ENCODE data around the gene POGLUT2.

POGLUT2 gene

GRCh38 chr13:102839462-102839861, 40.7 kb upstream of the POGLUT2 start:
- CTCF ChIA-PET, result no interaction called here
- TF ChIP-seq HDGF (IDR thresholded peaks at IDR 0.05; ENCODE audit: borderline replicate concordance) (no peak), NFRKB (IDR thresholded peaks at IDR 0.05) (no peak), CTBP1 (IDR thresholded peaks at IDR 0.05; ENCODE audit: borderline replicate concordance) (no peak), L3MBTL2 (conservative IDR thresholded peaks at IDR 0.05) (no peak)
- POLR2A ChIA-PET, result no interaction called here
- no peak for DNase-seq (ENCODE audit: extremely low spot score)

DNA sequence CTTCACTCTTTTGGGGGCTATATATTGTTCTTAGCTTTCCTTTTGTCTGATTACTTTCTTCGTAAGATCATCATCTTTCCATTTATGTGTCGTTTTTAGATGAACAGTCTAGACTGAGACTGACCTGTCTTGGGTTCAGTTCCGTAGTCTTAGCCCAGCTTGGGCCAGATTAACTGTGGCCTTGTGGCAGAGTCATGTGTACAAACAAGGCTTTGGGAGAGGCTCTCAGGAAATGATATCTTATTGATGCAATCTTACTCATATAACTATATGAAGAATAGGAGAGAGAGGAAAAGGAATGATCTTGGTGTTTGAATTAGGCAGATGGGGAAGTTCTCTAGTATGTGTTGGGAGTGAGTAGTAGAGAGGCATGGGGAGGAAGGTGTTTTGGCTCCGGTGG, 40.2 kb upstream of the POGLUT2 start:
- no peak for TF ChIP-seq SUZ12 (IDR thresholded peaks at IDR 0.05)
- no peak for TF ChIP-seq FOXK2 (IDR thresholded peaks at IDR 0.05)
- no peak for TF ChIP-seq BHLHE40 (IDR thresholded peaks at IDR 0.05; ENCODE audit: borderline replicate concordance)
- no peak for TF ChIP-seq FOXM1 (IDR thresholded peaks at IDR 0.05; ENCODE audit: borderline replicate concordance)
- no peak for TF ChIP-seq LEF1 (IDR thresholded peaks at IDR 0.05; ENCODE audit: borderline replicate concordance)
- TF ChIP-seq ARNT (IDR thresholded peaks at IDR 0.05), result no peak
- no peak for TF ChIP-seq NFRKB (IDR thresholded peaks at IDR 0.05)
- TF ChIP-seq HDGF (IDR thresholded peaks at IDR 0.05; ENCODE audit: borderline replicate concordance), result no peak
- TF ChIP-seq ELF4 (IDR thresholded peaks at IDR 0.05), result no peak
- TF ChIP-seq FOXA1 (IDR thresholded peaks at IDR 0.05), result no peak
- TF ChIP-seq L3MBTL2 (conservative IDR thresholded peaks at IDR 0.05), result no peak
- no peak for TF ChIP-seq ZNF384 (IDR thresholded peaks at IDR 0.05)
- TF ChIP-seq CTBP1 (IDR thresholded peaks at IDR 0.05; ENCODE audit: borderline replicate concordance), result no peak
- TF ChIP-seq SP1 (IDR thresholded peaks at IDR 0.05), result no peak
- TF ChIP-seq, protein P1, sequence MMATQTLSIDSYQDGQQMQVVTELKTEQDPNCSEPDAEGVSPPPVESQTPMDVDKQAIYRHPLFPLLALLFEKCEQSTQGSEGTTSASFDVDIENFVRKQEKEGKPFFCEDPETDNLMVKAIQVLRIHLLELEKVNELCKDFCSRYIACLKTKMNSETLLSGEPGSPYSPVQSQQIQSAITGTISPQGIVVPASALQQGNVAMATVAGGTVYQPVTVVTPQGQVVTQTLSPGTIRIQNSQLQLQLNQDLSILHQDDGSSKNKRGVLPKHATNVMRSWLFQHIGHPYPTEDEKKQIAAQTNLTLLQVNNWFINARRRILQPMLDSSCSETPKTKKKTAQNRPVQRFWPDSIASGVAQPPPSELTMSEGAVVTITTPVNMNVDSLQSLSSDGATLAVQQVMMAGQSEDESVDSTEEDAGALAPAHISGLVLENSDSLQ (IDR thresholded peaks at IDR 0.05), result no peak
- no peak for TF ChIP-seq TARDBP (IDR thresholded peaks at IDR 0.05)
- no peak for DNase-seq (ENCODE audit: extremely low spot score)
- ChIA-PET POLR2A (no interaction called here), CTCF (no interaction called here)

GRCh38 chr13:102838273-102838672, 39.5 kb upstream of the POGLUT2 start:
- no peak for DNase-seq (ENCODE audit: extremely low spot score)
- ChIA-PET POLR2A (no interaction called here), CTCF (no interaction called here)
- TF ChIP-seq, protein P1 (IDR thresholded peaks at IDR 0.05), result no peak
- TF ChIP-seq TARDBP (IDR thresholded peaks at IDR 0.05) (no peak), SUZ12 (IDR thresholded peaks at IDR 0.05) (no peak), CTBP1 (IDR thresholded peaks at IDR 0.05; ENCODE audit: borderline replicate concordance) (no peak), BHLHE40 (IDR thresholded peaks at IDR 0.05; ENCODE audit: borderline replicate concordance) (no peak)

- ChIA-PET POLR2A (interaction anchor here (1.3 kb wide), 1 partner anchor 9 kb away, joined by 4 read pairs; the partner anchor contains the start of gene ERCC5), CTCF (no interaction called here)
- DNase-seq (ENCODE audit: extremely low spot score), result no peak
- no peak for TF ChIP-seq FOXM1 (IDR thresholded peaks at IDR 0.05; ENCODE audit: borderline replicate concordance)
- TF ChIP-seq ARNT (IDR thresholded peaks at IDR 0.05), result no peak
- no peak for TF ChIP-seq FOXA1 (IDR thresholded peaks at IDR 0.05)
- TF ChIP-seq LEF1 (IDR thresholded peaks at IDR 0.05; ENCODE audit: borderline replicate concordance), result no peak
- no peak for TF ChIP-seq HDGF (IDR thresholded peaks at IDR 0.05; ENCODE audit: borderline replicate concordance)
- no peak for TF ChIP-seq ZNF384 (IDR thresholded peaks at IDR 0.05)
- TF ChIP-seq ELF4 (IDR thresholded peaks at IDR 0.05), result no peak
- no peak for TF ChIP-seq L3MBTL2 (conservative IDR thresholded peaks at IDR 0.05)
- TF ChIP-seq SP1 (IDR thresholded peaks at IDR 0.05), result no peak
- TF ChIP-seq BHLHE40 (IDR thresholded peaks at IDR 0.05; ENCODE audit: borderline replicate concordance), result no peak
- TF ChIP-seq SUZ12 (IDR thresholded peaks at IDR 0.05), result no peak
- no peak for TF ChIP-seq NFRKB (IDR thresholded peaks at IDR 0.05)
- no peak for TF ChIP-seq TARDBP (IDR thresholded peaks at IDR 0.05)
- TF ChIP-seq, protein P1 (IDR thresholded peaks at IDR 0.05), result no peak
- TF ChIP-seq CTBP1 (IDR thresholded peaks at IDR 0.05; ENCODE audit: borderline replicate concordance), result no peak
- no peak for TF ChIP-seq FOXK2 (IDR thresholded peaks at IDR 0.05)
Measured at GRCh38 chr13:102836471-102836870, 37.7 kb upstream of the POGLUT2 start.

DNA sequence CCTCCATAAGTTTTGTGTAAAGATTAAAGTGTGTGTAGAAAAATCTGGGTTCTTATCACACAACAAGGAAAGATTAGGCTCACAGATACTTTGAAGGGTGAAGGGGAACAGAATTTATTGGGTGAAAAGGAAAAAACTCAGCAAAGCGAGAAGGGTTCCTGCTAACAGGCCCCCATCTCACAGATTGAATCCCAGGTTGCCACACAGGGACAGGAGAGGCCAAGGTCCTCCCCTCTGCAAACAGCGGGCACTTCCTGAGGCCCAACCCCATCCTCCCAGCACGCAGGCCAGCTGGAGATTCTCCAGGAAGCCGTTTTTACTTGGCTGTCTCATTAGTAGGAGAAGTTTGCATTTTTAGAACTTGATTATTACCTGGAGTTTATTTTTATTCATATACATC, 31.9 kb upstream of the POGLUT2 start:
- no peak for TF ChIP-seq ELF4 (IDR thresholded peaks at IDR 0.05)
- TF ChIP-seq BHLHE40 (IDR thresholded peaks at IDR 0.05; ENCODE audit: borderline replicate concordance), result no peak
- TF ChIP-seq SUZ12 (IDR thresholded peaks at IDR 0.05), result no peak
- no peak for TF ChIP-seq TARDBP (IDR thresholded peaks at IDR 0.05)
- TF ChIP-seq SP1 (IDR thresholded peaks at IDR 0.05), result no peak
- TF ChIP-seq FOXA1 (IDR thresholded peaks at IDR 0.05), result no peak
- no peak for TF ChIP-seq ARNT (IDR thresholded peaks at IDR 0.05)
- no peak for TF ChIP-seq ZNF384 (IDR thresholded peaks at IDR 0.05)
- TF ChIP-seq FOXM1 (IDR thresholded peaks at IDR 0.05; ENCODE audit: borderline replicate concordance), result no peak
- TF ChIP-seq L3MBTL2 (conservative IDR thresholded peaks at IDR 0.05), result no peak
- CTCF ChIA-PET, result no interaction called here
- POLR2A ChIA-PET, result no interaction called here
- no peak for DNase-seq (ENCODE audit: extremely low spot score)

DNA sequence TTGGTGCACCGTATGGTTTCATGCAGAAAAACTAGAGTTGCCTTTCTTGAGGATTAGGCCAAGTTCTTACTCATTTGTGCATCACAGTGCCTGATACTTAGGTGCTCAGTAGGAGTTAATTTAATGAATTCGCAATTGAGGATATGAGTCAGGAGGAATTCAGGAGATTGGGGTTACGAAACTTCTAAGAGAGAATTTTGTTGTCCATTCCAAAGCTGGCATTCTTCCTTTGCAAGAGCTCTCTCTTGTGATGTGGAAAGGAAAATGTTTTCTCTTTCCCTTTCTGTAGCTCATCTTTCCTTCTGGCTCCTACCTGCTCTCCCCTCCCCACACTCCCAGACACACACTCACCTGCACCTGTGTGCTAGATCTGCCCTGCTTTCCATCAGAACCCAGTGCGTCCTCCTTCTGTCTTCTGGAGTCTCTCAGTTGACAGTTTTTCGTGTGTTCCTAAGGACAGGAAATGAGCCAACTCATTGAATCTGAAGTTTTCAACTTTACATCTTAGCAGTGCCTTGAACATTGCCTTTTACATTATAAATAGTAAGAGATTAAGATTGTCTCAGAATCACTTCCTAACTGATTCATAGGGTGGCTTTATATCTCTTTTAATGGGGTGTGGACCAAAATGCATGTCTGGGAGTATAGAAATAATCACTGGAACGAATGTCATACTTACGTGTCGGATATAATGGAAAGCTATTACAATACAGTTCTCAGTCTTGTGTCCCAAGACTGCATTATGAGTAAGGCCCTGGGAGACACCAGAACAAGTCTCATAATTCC, 27.3 kb upstream of the POGLUT2 start:
- ChIA-PET POLR2A (no interaction called here), CTCF (no interaction called here)
- no peak for DNase-seq (ENCODE audit: extremely low spot score)
- TF ChIP-seq BHLHE40 (IDR thresholded peaks at IDR 0.05; ENCODE audit: borderline replicate concordance) (no peak), FOXA1 (IDR thresholded peaks at IDR 0.05) (no peak), ZNF384 (IDR thresholded peaks at IDR 0.05) (no peak), HDGF (IDR thresholded peaks at IDR 0.05; ENCODE audit: borderline replicate concordance) (no peak), NFRKB (IDR thresholded peaks at IDR 0.05) (no peak), SP1 (IDR thresholded peaks at IDR 0.05) (no peak), SUZ12 (IDR thresholded peaks at IDR 0.05) (no peak), TARDBP (IDR thresholded peaks at IDR 0.05) (no peak)
